GM23338 (cell line): ENCODE results near the gene ZBTB22. TPM values are rescaled to one million over a fixed set of nuclear protein-coding genes. Genes with fewer than 3 reads are reported as not detected.
A peak's percentile ranks its signal among the peaks of the same experiment; 100 is the strongest.

Experiments
- ATAC-seq: fragments of 200-7000 bp; cut with Tn5 transposase; 3 replicates; pipeline ENCODE4 v1.9.1; 2020
- DNase-seq: peaks from one replicate; pipeline ENCODE4 v3.0.0-alpha.2; 2015; ENCODE audit warnings: low spot score
- H2AFZ ChIP-seq: fragments of 200-600 bp; sonication (generic); 2 replicates; pipeline ENCODE4 v1.8.0; 2016; ENCODE audit warnings: antibody characterized with exemption, mild to moderate bottlenecking, moderate library complexity
- H3F3A ChIP-seq: fragments of 200-600 bp; sonication (generic); replicated peaks from 2 replicates; pipeline ENCODE4 v1.8.0; 2017; ENCODE audit warnings: antibody characterized with exemption, mixed run types, low read depth
- H3K27ac ChIP-seq: fragments of 200-600 bp; sonication (generic); 2 replicates; pipeline ENCODE4 v1.6.1; 2016; ENCODE audit warnings: low read depth
- H3K27me3 ChIP-seq: fragments of 200-600 bp; sonication (generic); 2 replicates; pipeline ENCODE4 v1.8.0; 2016; ENCODE audit warnings: mild to moderate bottlenecking, mixed run types, moderate library complexity; ENCODE audit not compliant: insufficient read depth
- H3K36me3 ChIP-seq: fragments of 200-600 bp; sonication (generic); 2 replicates; pipeline ENCODE4 v1.8.0; 2016; ENCODE audit warnings: mild to moderate bottlenecking; ENCODE audit not compliant: insufficient read depth
- H3K4me1 ChIP-seq: fragments of 200-600 bp; sonication (generic); 2 replicates; pipeline ENCODE4 v1.8.0; 2016; ENCODE audit warnings: mild to moderate bottlenecking, moderate library complexity; ENCODE audit not compliant: insufficient read depth
- H3K4me2 ChIP-seq: fragments of 200-600 bp; sonication (generic); 2 replicates; pipeline ENCODE4 v1.7.1; 2017; ENCODE audit warnings: mixed run types
- H3K4me3 ChIP-seq: fragments of 200-600 bp; sonication (generic); 2 replicates; pipeline ENCODE4 v1.6.1; 2016; ENCODE audit warnings: mixed run types
- H3K79me2 ChIP-seq: fragments of 200-600 bp; sonication (generic); replicated peaks from 2 replicates; pipeline ENCODE4 v1.8.0; 2017; ENCODE audit warnings: mild to moderate bottlenecking; ENCODE audit not compliant: insufficient read depth
- H3K9me2 ChIP-seq: fragments of 200-600 bp; sonication (generic); 2 replicates; pipeline ENCODE4 v1.8.0; 2017; ENCODE audit not compliant: insufficient read depth
- H4K20me1 ChIP-seq: fragments of 200-600 bp; sonication (generic); replicated peaks from 2 replicates; pipeline ENCODE4 v1.8.0; 2017; ENCODE audit warnings: mild to moderate bottlenecking; ENCODE audit not compliant: insufficient read depth
- H3K27ac Mint-ChIP-seq: 2 replicates; pipeline ENCODE4 v1.8.0; 2020; ENCODE audit warnings: inconsistent platforms, mild to moderate bottlenecking, moderate library complexity, mixed read lengths
- H3K27me3 Mint-ChIP-seq: 3 replicates; pipeline ENCODE4 v1.8.0; 2022; ENCODE audit warnings: low read depth, mild to moderate bottlenecking, moderate library complexity, mixed read lengths, inconsistent platforms; ENCODE audit not compliant: insufficient read depth, poor library complexity
- H3K36me3 Mint-ChIP-seq: 3 replicates; pipeline ENCODE4 v1.8.0; 2021; ENCODE audit warnings: low read depth, mild to moderate bottlenecking, inconsistent platforms, moderate library complexity, mixed read lengths
- H3K4me1 Mint-ChIP-seq: 3 replicates; pipeline ENCODE4 v1.8.0; 2020; ENCODE audit warnings: mild to moderate bottlenecking, inconsistent platforms, mixed read lengths
- H3K4me3 Mint-ChIP-seq: 3 replicates; pipeline ENCODE4 v1.8.0; 2021; ENCODE audit warnings: moderate library complexity, mild to moderate bottlenecking, inconsistent platforms, mixed read lengths
- H3K9me3 Mint-ChIP-seq: 3 replicates; pipeline ENCODE4 v1.8.0; 2020; ENCODE audit warnings: moderate library complexity, mild to moderate bottlenecking, inconsistent platforms, mixed read lengths
- EZH2phosphoT487 ChIP-seq: fragments of 200-600 bp; sonication (generic); IDR thresholded peaks from one replicate; pipeline ENCODE4 v1.8.1; 2018; ENCODE audit warnings: antibody characterized with exemption; ENCODE audit not compliant: unreplicated experiment
- POLR2AphosphoS5 ChIP-seq: IDR thresholded peaks from 2 replicates; pipeline ENCODE4 v1.6.1; 2016; ENCODE audit warnings: antibody characterized with exemption, low read depth
- STAT1 ChIP-seq: IDR thresholded peaks from one replicate; pipeline ENCODE4 v1.6.1; 2016; ENCODE audit warnings: antibody characterized with exemption; ENCODE audit not compliant: unreplicated experiment
- polyA plus RNA-seq: library from polyadenylated mRNA; unstranded; fragments of >200 nt; fragmentation: Nextera tagmentation; extraction: Ambion mirVana; gene quantifications from 2 replicates; pipeline ENCODE4 v1.2.1, GENCODE V29; 2016
- total RNA-seq: library from RNA; depleted of rRNA; stranded (reverse); fragments of >200 nt; shearing (Covaris generic); gene quantifications from 2 replicates; pipeline ENCODE4 v1.2.3, GENCODE V29; 2014
- TF ChIP-seq, protein P1 (sequence below): fragments of 250-450 bp; sonication (Bioruptor Pico); IDR thresholded peaks from 2 replicates; pipeline ENCODE4 v1.5.0; 2020; ENCODE audit warnings: mild to moderate bottlenecking, moderate library complexity
- TF ChIP-seq, protein P2 (sequence below): IDR thresholded peaks from one replicate; pipeline ENCODE4 v1.6.1; 2018; ENCODE audit warnings: antibody characterized with exemption; ENCODE audit not compliant: unreplicated experiment
- TF ChIP-seq, protein P3 (sequence below): IDR thresholded peaks from 2 replicates; pipeline ENCODE4 v1.6.1; 2016; ENCODE audit warnings: antibody characterized with exemption

The ZBTB22 gene
- total and polyA plus RNA-seq, 2 experiments from 2014 or later: 3.9 to 7.7 TPM

DNA sequence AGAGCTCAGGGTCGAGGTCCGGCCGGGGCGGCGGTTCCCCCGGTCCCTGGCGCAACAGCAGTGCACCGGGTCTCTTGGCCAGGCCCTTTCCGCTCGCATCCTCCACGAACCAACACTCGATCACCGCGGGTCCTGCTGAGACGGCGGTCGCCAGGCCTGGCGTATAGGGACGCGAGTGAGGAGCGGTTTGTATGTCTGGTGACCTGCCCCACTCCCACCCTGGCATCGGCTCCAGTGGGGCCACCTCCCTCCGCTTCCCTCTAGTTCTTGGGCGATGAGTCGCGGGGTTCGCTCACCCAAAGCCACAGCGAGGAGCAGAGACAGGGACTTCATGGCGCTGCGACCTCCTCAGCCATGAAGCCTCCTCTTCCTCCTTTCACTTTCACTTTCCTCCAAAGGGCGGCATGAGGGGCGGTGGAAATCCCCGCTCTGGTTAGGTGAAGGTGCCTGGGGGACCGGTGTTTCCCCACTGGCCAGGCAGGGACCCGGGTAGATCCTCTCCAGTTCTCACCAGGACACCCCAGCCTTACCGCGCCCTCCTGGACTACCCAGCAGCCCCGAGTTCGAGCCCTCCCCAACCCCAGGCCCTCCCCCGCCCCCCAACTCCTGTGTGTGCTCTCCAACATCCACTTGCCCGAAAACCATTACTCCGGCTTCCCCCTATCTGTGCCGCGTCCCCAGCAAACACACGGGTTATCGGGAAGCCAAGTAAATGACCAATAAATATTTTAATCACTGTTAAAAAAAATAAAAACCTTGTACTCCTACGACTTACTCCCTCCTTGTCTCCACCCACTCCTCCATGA lies 3.6 kb downstream of the ZBTB22 start, which contains the start of gene TAPBP:
Gene TAPBP (minus strand): TSS at position 370 of the 806 bp plus-strand sequence. CDS start 37 bp downstream, at position 333.
- Histone ChIP-seq H3K79me2 (0 out of 2 replicates have a peak, but pooled peaks cover 6% of the 10 kb centered on the region), H3K4me3 (peak within 1 kb of the TSS; percentile 91), H3K4me2 (peak within 1 kb of the TSS; percentile 99), H3K27ac (no peak within 1 kb of the TSS), H3K9me2 (no peaks in the 10 kb centered on the region), H4K20me1 (no peaks in the 10 kb centered on the region; the same call in 1 of the 2 replicates), H3K36me3 (no peaks in the 10 kb centered on the region), H3F3A (peaks cover 16% of the 10 kb centered on the region), H2AFZ (peak within 1 kb of the TSS; percentile 80), H3K27me3 (no peaks in the 10 kb centered on the region), H3K4me1 (peaks cover 25% of the 10 kb centered on the region)
- H3K4me3 Mint-ChIP-seq: peak within 1 kb of the TSS; percentile 92
- ATAC-seq (peak; percentile 3), DNase-seq (peak; percentile 63)
- H3K36me3 Mint-ChIP-seq: peaks cover 10% of the 10 kb centered on the region
- no peaks in the 10 kb centered on the region; the same call in 1 of the 3 replicates for H3K9me3 Mint-ChIP-seq
- H3K27ac Mint-ChIP-seq: no peak within 1 kb of the TSS; the same call in none of the 2 replicates
- no peak for TF ChIP-seq POLR2AphosphoS5
- TF ChIP-seq, protein P1, sequence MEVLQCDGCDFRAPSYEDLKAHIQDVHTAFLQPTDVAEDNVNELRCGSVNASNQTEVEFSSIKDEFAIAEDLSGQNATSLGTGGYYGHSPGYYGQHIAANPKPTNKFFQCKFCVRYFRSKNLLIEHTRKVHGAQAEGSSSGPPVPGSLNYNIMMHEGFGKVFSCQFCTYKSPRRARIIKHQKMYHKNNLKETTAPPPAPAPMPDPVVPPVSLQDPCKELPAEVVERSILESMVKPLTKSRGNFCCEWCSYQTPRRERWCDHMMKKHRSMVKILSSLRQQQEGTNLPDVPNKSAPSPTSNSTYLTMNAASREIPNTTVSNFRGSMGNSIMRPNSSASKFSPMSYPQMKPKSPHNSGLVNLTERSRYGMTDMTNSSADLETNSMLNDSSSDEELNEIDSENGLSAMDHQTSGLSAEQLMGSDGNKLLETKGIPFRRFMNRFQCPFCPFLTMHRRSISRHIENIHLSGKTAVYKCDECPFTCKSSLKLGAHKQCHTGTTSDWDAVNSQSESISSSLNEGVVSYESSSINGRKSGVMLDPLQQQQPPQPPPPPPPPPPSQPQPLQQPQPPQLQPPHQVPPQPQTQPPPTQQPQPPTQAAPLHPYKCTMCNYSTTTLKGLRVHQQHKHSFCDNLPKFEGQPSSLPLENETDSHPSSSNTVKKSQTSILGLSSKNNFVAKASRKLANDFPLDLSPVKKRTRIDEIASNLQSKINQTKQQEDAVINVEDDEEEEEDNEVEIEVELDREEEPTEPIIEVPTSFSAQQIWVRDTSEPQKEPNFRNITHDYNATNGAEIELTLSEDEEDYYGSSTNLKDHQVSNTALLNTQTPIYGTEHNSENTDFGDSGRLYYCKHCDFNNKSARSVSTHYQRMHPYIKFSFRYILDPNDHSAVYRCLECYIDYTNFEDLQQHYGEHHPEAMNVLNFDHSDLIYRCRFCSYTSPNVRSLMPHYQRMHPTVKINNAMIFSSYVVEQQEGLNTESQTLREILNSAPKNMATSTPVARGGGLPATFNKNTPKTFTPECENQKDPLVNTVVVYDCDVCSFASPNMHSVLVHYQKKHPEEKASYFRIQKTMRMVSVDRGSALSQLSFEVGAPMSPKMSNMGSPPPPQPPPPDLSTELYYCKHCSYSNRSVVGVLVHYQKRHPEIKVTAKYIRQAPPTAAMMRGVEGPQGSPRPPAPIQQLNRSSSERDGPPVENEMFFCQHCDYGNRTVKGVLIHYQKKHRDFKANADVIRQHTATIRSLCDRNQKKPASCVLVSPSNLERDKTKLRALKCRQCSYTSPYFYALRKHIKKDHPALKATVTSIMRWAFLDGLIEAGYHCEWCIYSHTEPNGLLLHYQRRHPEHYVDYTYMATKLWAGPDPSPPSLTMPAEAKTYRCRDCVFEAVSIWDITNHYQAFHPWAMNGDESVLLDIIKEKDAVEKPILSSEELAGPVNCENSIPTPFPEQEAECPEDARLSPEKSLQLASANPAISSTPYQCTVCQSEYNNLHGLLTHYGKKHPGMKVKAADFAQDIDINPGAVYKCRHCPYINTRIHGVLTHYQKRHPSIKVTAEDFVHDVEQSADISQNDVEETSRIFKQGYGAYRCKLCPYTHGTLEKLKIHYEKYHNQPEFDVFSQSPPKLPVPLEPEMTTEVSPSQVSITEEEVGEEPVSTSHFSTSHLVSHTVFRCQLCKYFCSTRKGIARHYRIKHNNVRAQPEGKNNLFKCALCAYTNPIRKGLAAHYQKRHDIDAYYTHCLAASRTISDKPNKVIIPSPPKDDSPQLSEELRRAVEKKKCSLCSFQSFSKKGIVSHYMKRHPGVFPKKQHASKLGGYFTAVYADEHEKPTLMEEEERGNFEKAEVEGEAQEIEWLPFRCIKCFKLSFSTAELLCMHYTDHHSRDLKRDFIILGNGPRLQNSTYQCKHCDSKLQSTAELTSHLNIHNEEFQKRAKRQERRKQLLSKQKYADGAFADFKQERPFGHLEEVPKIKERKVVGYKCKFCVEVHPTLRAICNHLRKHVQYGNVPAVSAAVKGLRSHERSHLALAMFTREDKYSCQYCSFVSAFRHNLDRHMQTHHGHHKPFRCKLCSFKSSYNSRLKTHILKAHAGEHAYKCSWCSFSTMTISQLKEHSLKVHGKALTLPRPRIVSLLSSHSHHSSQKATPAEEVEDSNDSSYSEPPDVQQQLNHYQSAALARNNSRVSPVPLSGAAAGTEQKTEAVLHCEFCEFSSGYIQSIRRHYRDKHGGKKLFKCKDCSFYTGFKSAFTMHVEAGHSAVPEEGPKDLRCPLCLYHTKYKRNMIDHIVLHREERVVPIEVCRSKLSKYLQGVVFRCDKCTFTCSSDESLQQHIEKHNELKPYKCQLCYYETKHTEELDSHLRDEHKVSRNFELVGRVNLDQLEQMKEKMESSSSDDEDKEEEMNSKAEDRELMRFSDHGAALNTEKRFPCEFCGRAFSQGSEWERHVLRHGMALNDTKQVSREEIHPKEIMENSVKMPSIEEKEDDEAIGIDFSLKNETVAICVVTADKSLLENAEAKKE (CRISPR knock-in tag): no peak
- no peak for TF ChIP-seq STAT1
- TF ChIP-seq, protein P2, sequence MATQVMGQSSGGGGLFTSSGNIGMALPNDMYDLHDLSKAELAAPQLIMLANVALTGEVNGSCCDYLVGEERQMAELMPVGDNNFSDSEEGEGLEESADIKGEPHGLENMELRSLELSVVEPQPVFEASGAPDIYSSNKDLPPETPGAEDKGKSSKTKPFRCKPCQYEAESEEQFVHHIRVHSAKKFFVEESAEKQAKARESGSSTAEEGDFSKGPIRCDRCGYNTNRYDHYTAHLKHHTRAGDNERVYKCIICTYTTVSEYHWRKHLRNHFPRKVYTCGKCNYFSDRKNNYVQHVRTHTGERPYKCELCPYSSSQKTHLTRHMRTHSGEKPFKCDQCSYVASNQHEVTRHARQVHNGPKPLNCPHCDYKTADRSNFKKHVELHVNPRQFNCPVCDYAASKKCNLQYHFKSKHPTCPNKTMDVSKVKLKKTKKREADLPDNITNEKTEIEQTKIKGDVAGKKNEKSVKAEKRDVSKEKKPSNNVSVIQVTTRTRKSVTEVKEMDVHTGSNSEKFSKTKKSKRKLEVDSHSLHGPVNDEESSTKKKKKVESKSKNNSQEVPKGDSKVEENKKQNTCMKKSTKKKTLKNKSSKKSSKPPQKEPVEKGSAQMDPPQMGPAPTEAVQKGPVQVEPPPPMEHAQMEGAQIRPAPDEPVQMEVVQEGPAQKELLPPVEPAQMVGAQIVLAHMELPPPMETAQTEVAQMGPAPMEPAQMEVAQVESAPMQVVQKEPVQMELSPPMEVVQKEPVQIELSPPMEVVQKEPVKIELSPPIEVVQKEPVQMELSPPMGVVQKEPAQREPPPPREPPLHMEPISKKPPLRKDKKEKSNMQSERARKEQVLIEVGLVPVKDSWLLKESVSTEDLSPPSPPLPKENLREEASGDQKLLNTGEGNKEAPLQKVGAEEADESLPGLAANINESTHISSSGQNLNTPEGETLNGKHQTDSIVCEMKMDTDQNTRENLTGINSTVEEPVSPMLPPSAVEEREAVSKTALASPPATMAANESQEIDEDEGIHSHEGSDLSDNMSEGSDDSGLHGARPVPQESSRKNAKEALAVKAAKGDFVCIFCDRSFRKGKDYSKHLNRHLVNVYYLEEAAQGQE: no peak
- TF ChIP-seq, protein P3, sequence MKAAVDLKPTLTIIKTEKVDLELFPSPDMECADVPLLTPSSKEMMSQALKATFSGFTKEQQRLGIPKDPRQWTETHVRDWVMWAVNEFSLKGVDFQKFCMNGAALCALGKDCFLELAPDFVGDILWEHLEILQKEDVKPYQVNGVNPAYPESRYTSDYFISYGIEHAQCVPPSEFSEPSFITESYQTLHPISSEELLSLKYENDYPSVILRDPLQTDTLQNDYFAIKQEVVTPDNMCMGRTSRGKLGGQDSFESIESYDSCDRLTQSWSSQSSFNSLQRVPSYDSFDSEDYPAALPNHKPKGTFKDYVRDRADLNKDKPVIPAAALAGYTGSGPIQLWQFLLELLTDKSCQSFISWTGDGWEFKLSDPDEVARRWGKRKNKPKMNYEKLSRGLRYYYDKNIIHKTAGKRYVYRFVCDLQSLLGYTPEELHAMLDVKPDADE: no peak; the same call in 1 of the 2 replicates
- TF ChIP-seq EZH2phosphoT487: no peak
- peaks cover 41% of the 10 kb centered on the region for H3K4me1 Mint-ChIP-seq
- H3K27me3 Mint-ChIP-seq: peaks cover 21% of the 10 kb centered on the region
